ENCODE data around the gene LRRC7.

Gene LRRC7

DNA sequence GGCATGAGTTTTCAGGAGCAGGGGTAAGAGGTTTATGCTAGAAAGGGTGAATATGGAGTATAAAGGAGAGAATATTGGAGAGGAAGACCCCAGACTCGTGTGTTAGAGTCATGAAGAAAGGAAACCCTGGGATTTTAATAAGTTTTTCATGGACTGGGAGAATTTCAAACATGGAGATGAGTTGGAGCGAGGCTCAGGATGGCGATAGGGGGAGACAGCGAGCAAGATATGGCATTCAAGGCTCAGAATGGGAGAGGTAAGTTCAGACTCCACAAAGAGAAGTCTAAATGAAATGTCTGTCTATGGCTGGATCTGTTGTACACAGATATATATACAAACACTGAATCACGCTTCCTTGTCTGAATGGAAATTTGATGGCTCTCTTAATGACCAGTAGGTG lies 545.1 kb downstream of the LRRC7 start:
- no peak for DNase-seq

DNA sequence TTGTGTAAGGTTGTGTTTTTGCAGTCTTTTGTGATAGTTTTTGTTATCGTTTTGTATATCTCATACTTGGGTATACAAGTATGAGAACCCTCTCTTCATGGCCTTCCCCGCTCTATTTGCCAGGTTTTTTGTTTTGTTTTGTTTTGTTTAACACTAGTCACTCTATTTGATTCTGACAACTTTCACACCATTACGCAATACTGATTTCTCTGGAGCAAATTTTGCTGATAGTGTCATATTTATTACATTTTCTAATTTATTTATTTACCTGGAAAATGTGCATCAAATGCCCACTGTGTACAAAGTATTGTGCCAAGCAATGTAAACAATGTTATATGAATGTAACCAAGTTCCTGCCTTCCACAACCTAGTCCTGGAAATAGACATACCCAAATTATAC lies 547.6 kb downstream of the LRRC7 start:
- DNase-seq, result no peak

- no peak for DNase-seq
Observed at GRCh38 chr1:70117046-70117445, 549.3 kb downstream of the LRRC7 start.

DNA sequence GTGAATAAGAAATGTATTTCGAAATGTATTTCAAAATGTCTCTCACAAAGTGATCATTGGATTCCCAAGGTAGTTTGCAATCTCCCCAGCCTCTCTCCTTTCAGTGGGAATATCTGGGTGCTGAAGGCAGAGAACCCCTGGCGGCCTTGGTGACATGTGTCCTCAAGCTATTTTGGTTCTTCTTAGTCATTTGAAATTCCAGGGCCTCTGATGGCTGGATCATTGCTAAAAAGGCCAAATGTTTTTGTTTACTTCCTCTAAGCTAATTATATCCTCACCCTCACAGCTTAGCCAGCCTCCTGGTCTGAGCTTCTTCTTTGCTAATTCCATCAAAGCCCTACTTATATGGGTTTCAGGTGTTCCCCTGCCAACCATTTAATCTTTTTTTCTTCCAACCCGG lies 566.4 kb downstream of the LRRC7 start:
- no peak for DNase-seq

DNA sequence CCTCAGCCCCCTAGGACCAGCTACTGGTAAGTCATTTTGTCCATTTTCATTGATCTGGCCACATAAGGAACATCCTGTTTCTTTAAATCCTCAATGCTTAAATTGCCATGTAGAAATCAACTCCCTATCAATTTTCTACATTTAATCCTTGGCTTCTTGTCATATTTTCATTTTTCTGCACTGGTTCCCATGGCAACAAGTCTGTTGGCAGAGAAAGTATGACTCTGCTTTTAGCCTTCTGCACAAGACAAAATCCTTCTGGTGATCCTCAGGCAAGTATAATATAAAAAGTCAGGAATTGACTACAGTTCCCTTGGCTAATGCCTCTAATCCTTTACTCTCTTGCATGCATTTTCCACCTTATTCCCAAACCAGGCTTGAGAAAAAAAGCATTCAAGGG lies 572.6 kb downstream of the LRRC7 start:
- DNase-seq, result no peak

DNA sequence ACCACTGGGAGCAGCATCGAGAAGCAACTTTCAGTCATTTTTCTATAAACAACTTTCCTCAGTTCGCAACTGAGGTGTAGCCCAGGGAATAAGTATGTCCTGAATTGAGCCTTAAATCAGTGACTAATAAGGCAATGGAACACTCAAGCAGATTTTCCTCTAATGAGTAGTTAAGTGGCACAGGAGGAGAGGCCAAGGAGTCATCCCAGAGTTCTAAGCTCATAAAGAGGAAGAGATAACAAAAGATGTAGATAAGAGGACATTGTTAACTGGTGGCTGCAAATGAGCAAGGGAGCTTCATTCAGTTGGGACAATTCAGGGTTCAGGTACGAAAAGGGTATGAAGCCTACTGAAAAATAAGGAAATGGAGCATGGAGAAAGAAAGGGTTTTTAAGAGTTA lies 573.2 kb downstream of the LRRC7 start:
- no peak for DNase-seq

DNA sequence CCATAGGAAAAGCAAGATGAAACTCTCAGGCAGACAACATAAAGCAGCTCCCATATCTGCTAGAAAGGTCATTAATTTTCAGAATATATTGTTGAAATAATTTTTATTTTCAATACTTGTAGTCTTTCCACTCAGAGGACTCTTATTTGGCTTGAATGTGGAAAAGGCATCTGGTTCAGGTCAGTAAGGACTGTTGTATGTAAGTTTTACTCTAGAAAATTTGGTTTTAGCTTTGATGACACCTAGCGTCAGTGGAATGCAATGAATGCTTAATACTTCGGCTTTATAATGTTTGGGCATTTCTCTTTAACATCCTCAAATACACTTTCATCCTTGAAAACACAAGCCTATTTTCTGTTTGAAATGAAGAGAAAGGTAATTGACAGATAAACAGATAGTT lies 574.4 kb downstream of the LRRC7 start:
- DNase-seq, result no peak

GRCh38 chr1:70143048-70143659 lies 575.4 kb downstream of the LRRC7 start:
- no peak for DNase-seq

- DNase-seq, result no peak
Observed at GRCh38 chr1:70146488-70146887, 578.8 kb downstream of the LRRC7 start.

GRCh38 chr1:70150444-70150843 lies 582.7 kb downstream of the LRRC7 start:
- DNase-seq, result no peak

- no peak for DNase-seq
Observed at GRCh38 chr1:70153739-70154138, 586.0 kb downstream of the LRRC7 start.

DNA sequence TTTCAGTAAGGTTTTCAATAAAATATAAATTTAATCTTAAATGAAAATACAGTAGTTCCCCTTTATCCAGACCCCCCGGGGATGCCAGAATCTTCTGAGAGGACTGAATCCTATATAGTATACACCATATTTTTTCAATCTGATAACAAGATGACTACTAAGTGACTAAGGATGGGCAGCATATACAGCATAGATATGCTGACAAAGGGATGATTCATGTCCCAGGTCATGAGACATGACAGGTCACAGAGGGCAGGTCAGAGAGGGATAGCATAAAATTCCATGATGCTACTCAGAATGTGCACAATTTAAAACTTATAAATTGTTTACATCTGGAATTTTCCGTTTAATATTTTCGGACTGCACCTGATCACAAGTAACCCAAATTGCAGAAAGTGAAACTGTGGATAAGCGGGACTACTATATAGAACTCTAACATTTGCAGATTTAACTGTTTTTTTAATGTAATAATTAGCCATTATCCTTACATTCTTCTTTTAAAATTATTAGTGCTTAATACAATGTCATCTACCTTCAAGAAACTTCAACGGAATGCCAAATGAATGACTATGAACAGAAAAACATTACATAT lies 588.9 kb downstream of the LRRC7 start:
- no peak for DNase-seq

GRCh38 chr1:70164350-70164749 lies 596.6 kb downstream of the LRRC7 start:
- DNase-seq, result no peak

GRCh38 chr1:70168283-70168682 lies 600.6 kb downstream of the LRRC7 start:
- no peak for DNase-seq

GRCh38 chr1:70169018-70169839 lies 601.5 kb downstream of the LRRC7 start:
- no peak for DNase-seq

GRCh38 chr1:70171512-70171911 lies 603.8 kb downstream of the LRRC7 start:
- DNase-seq, result no peak
